CD4-positive, alpha-beta T cell (primary cell): ENCODE data around the gene GNAZ. TPM values are rescaled to one million over a fixed set of nuclear protein-coding genes. Genes with fewer than 3 reads are reported as not detected.

Experiments
- ATAC-seq: fragments of 200-7000 bp; cut with Tn5 transposase; one replicate; pipeline ENCODE4 v1.10.0; 2022; ENCODE audit warnings: mild to moderate bottlenecking; ENCODE audit not compliant: poor library complexity
- CTCF ChIA-PET: fragments of 350-600 bp; sonication (Branson Sonifier 250); formaldehyde crosslinking; loops from one replicate; lab custom pipeline; 2021; ENCODE audit warnings: antibody characterized with exemption, inconsistent platforms; lab: Charles Lee
- POLR2A ChIA-PET: fragments of 350-600 bp; sonication (Branson Sonifier 250); formaldehyde crosslinking; loops from one replicate; lab custom pipeline; 2021; ENCODE audit warnings: antibody characterized with exemption, inconsistent platforms; lab: Charles Lee
- DNase-seq, 14 experiments: peaks; one replicate each; pipeline ENCODE4 v3.0.0-alpha.2; 2013 to 2020; ENCODE audit warnings: mixed read lengths in 2 of 14
- H3K27ac ChIP-seq, 2 donors: one replicate each; pipeline versions ENCODE4 v1.5.1 to v1.7.0; 2013; ENCODE audit warnings: low read length in 2 of 2, low read depth in 1 of 2, mild to moderate bottlenecking in 1 of 2
- H3K27me3 ChIP-seq, 2 experiments: 1 replicate in 1 of 2; 2 replicates in 1 of 2; pipeline versions ENCODE4 v1.6.1 to v1.7.0; 2013; ENCODE audit warnings: low read length in 2 of 2, control low read depth in 1 of 2, mild to moderate bottlenecking in 1 of 2, moderate library complexity in 1 of 2; ENCODE audit not compliant: insufficient read depth in 2 of 2, control insufficient read depth in 1 of 2
- H3K36me3 ChIP-seq: one replicate; pipeline ENCODE4 v1.6.1; 2013; ENCODE audit warnings: low read length, control low read depth; ENCODE audit not compliant: insufficient read depth
- H3K4me1 ChIP-seq: one replicate; pipeline ENCODE4 v1.6.1; 2013; ENCODE audit warnings: low read length, control low read depth; ENCODE audit not compliant: insufficient read depth
- H3K4me3 ChIP-seq: one replicate; pipeline ENCODE4 v1.5.1; 2013; ENCODE audit warnings: mild to moderate bottlenecking, low read length, moderate library complexity
- H3K9me3 ChIP-seq, 2 experiments: 1 replicate in 1 of 2; 2 replicates in 1 of 2; pipeline versions ENCODE4 v1.6.1 to v1.7.0; 2013; ENCODE audit warnings: low read length in 2 of 2, mild to moderate bottlenecking in 2 of 2, control low read depth in 1 of 2, moderate library complexity in 1 of 2; ENCODE audit not compliant: control insufficient read depth in 1 of 2, insufficient read depth in 1 of 2
- H3K27ac Mint-ChIP-seq: one replicate; pipeline ENCODE4 v1.8.0; 2020; ENCODE audit warnings: mixed read lengths
- H3K27me3 Mint-ChIP-seq: one replicate; pipeline ENCODE4 v1.8.0; 2021; ENCODE audit warnings: mixed read lengths
- H3K36me3 Mint-ChIP-seq: one replicate; pipeline ENCODE4 v1.8.0; 2021; ENCODE audit warnings: low read depth, mixed read lengths
- H3K4me1 Mint-ChIP-seq: one replicate; pipeline ENCODE4 v1.8.0; 2021; ENCODE audit warnings: low read depth, mixed read lengths
- H3K4me3 Mint-ChIP-seq: one replicate; pipeline ENCODE4 v1.8.0; 2020; ENCODE audit warnings: mild to moderate bottlenecking, mixed read lengths
- H3K9me3 Mint-ChIP-seq: one replicate; pipeline ENCODE4 v1.8.0; 2020; ENCODE audit warnings: mixed read lengths
- CTCF ChIP-seq: fragments of 200-600 bp; IDR thresholded peaks from one replicate; pipeline ENCODE4 v1.8.0; 2022; ENCODE audit warnings: antibody characterized with exemption, mild to moderate bottlenecking
- intact Hi-C, 2 experiments: fragments of 100-400 bp; cut with DNase I in 1 of 2; cut with micrococcal nuclease in 1 of 2; formaldehyde crosslinking; loops; one replicate each; pipeline versions ENCODE4 v1.15.1 to v1.9.0; 2023 to 2025; cut with DNase I, micrococcal nuclease
- total RNA-seq, 174 experiments: library from RNA in 2 of 174; stranded (reverse) in 2 of 174; gene quantifications; one replicate each; pipeline ENCODE4 v1.2.3 and lab custom pipeline; 2021 to 2026

GNAZ gene
- total RNA-seq, 2 experiments from 2014 or later = 0.20 to 0.38 TPM

- intact Hi-C loops = loop anchor here in 1 of 2 experiments (5.0 kb wide), 2 partner anchors 59 to 839 kb away; no protein-coding TSS in a partner anchor
- Mint-ChIP-seq H3K36me3 (no peaks in the 10 kb centered on the region), H3K27me3 (peaks cover 22% of the 10 kb centered on the region), H3K4me3 (no peak overlapping the region), H3K9me3 (no peaks in the 10 kb centered on the region), H3K4me1 (peaks cover 13% of the 10 kb centered on the region), H3K27ac (no peak overlapping the region)
- H3K27ac ChIP-seq = no peak overlapping the region
- H3K9me3 ChIP-seq = no peaks in the 10 kb centered on the region
- no peak for TF ChIP-seq CTCF
- ChIA-PET POLR2A (no interaction called here), CTCF (no interaction called here)
- no peak overlapping the region for H3K4me3 ChIP-seq
- peaks cover 22% of the 10 kb centered on the region for H3K4me1 ChIP-seq
- H3K27me3 ChIP-seq = peaks cover 0 to 11% of the 10 kb centered on the region in 2 experiments
- ATAC-seq (no peak), DNase-seq (no peak)
- H3K36me3 ChIP-seq = no peaks in the 10 kb centered on the region
Measured at GRCh38 chr22:23073526-23074229, 3.4 kb downstream of the GNAZ start.

- H3K27ac Mint-ChIP-seq = no peak overlapping the region
- intact Hi-C loops = loop anchor here in 1 of 2 experiments (5.0 kb wide), 2 partner anchors 58 to 838 kb away; no protein-coding TSS in a partner anchor
- H3K36me3 Mint-ChIP-seq = no peaks in the 10 kb centered on the region
- Histone ChIP-seq H3K9me3 (no peaks in the 10 kb centered on the region), H3K36me3 (no peaks in the 10 kb centered on the region), H3K27me3 (peaks cover 0 to 11% of the 10 kb centered on the region in 2 experiments), H3K27ac (no peak overlapping the region), H3K4me1 (peaks cover 19% of the 10 kb centered on the region), H3K4me3 (no peak overlapping the region)
- ATAC-seq (no peak), DNase-seq (no peak)
- CTCF ChIA-PET = no interaction called here
- no peaks in the 10 kb centered on the region for H3K9me3 Mint-ChIP-seq
- peaks cover 22% of the 10 kb centered on the region for H3K27me3 Mint-ChIP-seq
- POLR2A ChIA-PET = no interaction called here
- TF ChIP-seq CTCF = no peak
- no peak overlapping the region for H3K4me3 Mint-ChIP-seq
- H3K4me1 Mint-ChIP-seq = peaks cover 12% of the 10 kb centered on the region
Measured at GRCh38 chr22:23074451-23074850, 4.1 kb downstream of the GNAZ start.

DNA sequence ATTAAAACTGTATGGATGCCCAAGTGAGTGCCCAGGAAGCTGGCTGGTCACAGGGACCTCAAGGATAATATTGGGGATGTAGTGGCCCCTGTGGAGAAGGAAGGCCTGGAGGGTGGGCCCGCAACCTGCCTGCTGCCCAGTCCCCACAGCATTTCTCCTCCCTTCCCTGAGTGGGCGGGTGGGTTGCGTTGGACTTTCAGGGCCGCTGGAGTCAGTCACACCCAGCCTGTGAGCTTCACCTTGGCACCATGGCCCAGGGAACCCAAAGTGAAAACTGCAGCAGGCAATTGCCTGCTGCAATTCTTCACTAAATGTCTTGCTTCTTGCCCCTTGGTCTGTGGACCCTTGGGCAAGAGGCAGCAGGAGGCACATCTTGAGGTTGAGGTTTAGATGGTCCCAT is 4.7 kb downstream of the GNAZ start:
- intact Hi-C loops = loop anchor here in 1 of 2 experiments (5.0 kb wide), 1 partner anchor 47 kb away; no protein-coding TSS in a partner anchor
- ChIA-PET POLR2A (no interaction called here), CTCF (no interaction called here)
- H3K9me3 Mint-ChIP-seq = no peaks in the 10 kb centered on the region
- TF ChIP-seq CTCF = no peak
- DNase-seq (no peak), ATAC-seq (no peak)
- H3K4me1 ChIP-seq = peaks cover 14% of the 10 kb centered on the region
- no peaks in the 10 kb centered on the region for H3K36me3 Mint-ChIP-seq
- no peaks in the 10 kb centered on the region for H3K36me3 ChIP-seq
- no peak overlapping the region for H3K4me3 Mint-ChIP-seq
- no peak overlapping the region for H3K27ac ChIP-seq
- no peak overlapping the region for H3K27ac Mint-ChIP-seq
- peaks cover 22% of the 10 kb centered on the region for H3K27me3 Mint-ChIP-seq
- peaks cover 8% of the 10 kb centered on the region for H3K4me1 Mint-ChIP-seq
- H3K4me3 ChIP-seq = no peak overlapping the region
- H3K27me3 ChIP-seq = peaks cover 0 to 11% of the 10 kb centered on the region in 2 experiments
- no peaks in the 10 kb centered on the region for H3K9me3 ChIP-seq
